ENCODE data around the gene EDNRB.

Gene EDNRB

GRCh38 chr13:77891486-77891885, 27.1 kb downstream of the EDNRB start:
- TF ChIP-seq CTCF (IDR thresholded peaks at IDR 0.05; ENCODE audit: insufficient read depth, low read depth, low read length, missing control alignments), result no peak
- no peak for DNase-seq (ENCODE audit: low read depth)
- H3K4me3 ChIP-seq (ENCODE audit: low read depth, low read length), result no peak overlapping the region

- H3K4me3 ChIP-seq (ENCODE audit: low read depth, low read length), result no peak overlapping the region
- no peak for TF ChIP-seq CTCF (IDR thresholded peaks at IDR 0.05; ENCODE audit: insufficient read depth, low read depth, low read length, missing control alignments)
- DNase-seq (ENCODE audit: low read depth), result no peak
Measured at GRCh38 chr13:77891041-77891440, 27.6 kb downstream of the EDNRB start.

- H3K4me3 ChIP-seq (ENCODE audit: low read depth, low read length), result no peak overlapping the region
- no peak for TF ChIP-seq CTCF (IDR thresholded peaks at IDR 0.05; ENCODE audit: insufficient read depth, low read depth, low read length, missing control alignments)
- no peak for DNase-seq (ENCODE audit: low read depth)
Measured at GRCh38 chr13:77883328-77883727, 35.3 kb downstream of the EDNRB start.

- H3K4me3 ChIP-seq (ENCODE audit: low read depth, low read length), result no peak overlapping the region
- TF ChIP-seq CTCF (IDR thresholded peaks at IDR 0.05; ENCODE audit: insufficient read depth, low read depth, low read length, missing control alignments), result no peak
- DNase-seq (ENCODE audit: low read depth), result no peak
Measured at GRCh38 chr13:77878190-77878589, 40.4 kb downstream of the EDNRB start.

- no peak for DNase-seq (ENCODE audit: low read depth)
- H3K4me3 ChIP-seq (ENCODE audit: low read depth, low read length), result no peak overlapping the region
- no peak for TF ChIP-seq CTCF (IDR thresholded peaks at IDR 0.05; ENCODE audit: insufficient read depth, low read depth, low read length, missing control alignments)
Measured at GRCh38 chr13:77876176-77876575, 42.5 kb downstream of the EDNRB start.

GRCh38 chr13:77874406-77874805, 44.2 kb downstream of the EDNRB start:
- no peak for TF ChIP-seq CTCF (IDR thresholded peaks at IDR 0.05; ENCODE audit: insufficient read depth, low read depth, low read length, missing control alignments)
- DNase-seq (ENCODE audit: low read depth), result no peak
- no peak overlapping the region for H3K4me3 ChIP-seq (ENCODE audit: low read depth, low read length)

GRCh38 chr13:77872995-77873394, 45.6 kb downstream of the EDNRB start:
- H3K4me3 ChIP-seq (ENCODE audit: low read depth, low read length), result no peak overlapping the region
- TF ChIP-seq CTCF (IDR thresholded peaks at IDR 0.05; ENCODE audit: insufficient read depth, low read depth, low read length, missing control alignments), result no peak
- no peak for DNase-seq (ENCODE audit: low read depth)
